Inflammatory macrophage (primary cell): ENCODE measurements around the gene RALGDS.
"Not testable (repeated sequence)": the region's sequence is repeated elsewhere in the genome, so short reads cannot be mapped to it uniquely, and the experiment has no call there.

ENCODE experiments used
- DNase-seq, 2 donors: peaks; one replicate each; pipeline ENCODE4 v3.0.0-alpha.2; 2020 to 2022

Gene RALGDS

DNA sequence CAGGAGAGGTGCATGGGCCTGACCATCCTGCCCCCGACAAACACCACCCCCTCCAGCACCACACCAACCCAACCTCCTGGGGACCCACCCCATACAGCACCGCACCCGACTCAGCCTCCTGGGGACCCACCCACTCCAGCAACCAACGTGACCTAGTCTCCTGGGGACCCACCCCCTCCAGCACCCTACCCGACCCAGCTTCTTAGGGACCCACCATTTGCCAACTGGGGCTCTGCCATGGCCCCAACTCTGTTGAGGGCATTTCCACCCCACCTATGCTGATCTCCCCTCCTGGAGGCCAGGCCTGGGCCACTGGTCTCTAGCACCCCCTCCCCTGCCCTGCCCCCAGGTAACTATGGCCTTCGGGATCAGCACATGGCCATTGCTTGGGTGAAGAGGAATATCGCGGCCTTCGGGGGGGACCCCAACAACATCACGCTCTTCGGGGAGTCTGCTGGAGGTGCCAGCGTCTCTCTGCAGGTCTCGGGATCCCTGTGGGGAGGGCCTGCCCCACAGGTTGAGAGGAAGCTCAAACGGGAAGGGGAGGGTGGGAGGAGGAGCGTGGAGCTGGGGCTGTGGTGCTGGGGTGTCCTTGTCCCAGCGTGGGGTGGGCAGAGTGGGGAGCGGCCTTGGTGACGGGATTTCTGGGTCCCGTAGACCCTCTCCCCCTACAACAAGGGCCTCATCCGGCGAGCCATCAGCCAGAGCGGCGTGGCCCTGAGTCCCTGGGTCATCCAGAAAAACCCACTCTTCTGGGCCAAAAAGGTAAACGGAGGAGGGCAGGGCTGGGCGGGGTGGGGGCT, 54.7 kb downstream of the RALGDS start:
- no peak for DNase-seq

DNA sequence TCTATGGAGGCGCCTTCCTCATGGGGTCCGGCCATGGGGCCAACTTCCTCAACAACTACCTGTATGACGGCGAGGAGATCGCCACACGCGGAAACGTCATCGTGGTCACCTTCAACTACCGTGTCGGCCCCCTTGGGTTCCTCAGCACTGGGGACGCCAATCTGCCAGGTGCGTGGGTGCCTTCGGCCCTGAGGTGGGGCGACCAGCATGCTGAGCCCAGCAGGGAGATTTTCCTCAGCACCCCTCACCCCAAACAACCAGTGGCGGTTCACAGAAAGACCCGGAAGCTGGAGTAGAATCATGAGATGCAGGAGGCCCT, 56.0 kb downstream of the RALGDS start:
- DNase-seq: no peak

DNA sequence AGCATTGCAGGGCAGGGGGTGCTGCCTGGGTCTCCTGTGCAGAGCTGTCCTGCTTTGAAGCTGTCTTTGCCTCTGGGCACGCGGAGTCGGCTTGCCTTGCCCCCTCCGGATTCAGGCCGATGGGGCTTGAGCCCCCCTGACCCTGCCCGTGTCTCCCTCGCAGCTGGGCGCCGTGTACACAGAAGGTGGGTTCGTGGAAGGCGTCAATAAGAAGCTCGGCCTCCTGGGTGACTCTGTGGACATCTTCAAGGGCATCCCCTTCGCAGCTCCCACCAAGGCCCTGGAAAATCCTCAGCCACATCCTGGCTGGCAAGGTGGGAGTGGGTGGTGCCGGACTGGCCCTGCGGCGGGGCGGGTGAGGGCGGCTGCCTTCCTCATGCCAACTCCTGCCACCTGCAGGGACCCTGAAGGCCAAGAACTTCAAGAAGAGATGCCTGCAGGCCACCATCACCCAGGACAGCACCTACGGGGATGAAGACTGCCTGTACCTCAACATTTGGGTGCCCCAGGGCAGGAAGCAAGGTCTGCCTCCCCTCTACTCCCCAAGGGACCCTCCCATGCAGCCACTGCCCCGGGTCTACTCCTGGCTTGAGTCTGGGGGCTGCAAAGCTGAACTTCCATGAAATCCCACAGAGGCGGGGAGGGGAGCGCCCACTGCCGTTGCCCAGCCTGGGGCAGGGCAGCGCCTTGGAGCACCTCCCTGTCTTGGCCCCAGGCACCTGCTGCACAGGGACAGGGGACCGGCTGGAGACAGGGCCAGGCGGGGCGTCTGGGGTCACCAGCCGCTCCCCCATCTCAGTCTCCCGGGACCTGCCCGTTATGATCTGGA, 56.6 kb downstream of the RALGDS start:
- no peak for DNase-seq

DNA sequence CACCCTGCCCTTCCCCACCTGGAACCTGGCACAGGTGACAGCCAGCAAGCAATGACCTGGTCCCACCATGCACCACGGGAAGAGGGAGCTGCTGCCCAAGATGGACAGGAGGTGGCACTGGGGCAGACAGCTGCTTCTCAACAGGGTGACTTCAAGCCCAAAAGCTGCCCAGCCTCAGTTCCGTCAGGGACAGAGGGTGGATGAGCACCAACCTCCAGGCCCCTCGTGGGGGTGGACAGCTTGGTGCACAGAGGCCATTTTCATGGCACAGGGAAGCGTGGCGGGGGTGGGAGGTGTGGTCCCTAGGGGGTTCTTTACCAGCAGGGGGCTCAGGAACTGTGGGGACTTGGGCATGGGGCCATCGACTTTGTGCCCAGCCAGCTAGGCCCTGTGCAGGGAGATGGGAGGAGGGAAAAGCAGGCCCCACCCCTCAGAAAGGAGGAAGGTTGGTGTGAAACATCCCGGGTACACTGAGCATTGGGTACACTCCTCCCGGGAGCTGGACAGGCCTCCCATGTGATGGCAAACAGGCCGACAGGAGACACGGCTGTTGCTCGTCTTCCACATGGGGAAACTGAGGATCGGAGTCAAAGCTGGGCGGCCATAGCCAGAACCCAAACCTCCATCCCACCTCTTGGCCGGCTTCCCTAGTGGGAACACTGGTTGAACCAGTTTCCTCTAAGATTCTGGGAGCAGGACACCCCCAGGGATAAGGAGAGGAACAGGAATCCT, 57.4 kb downstream of the RALGDS start:
- no peak for DNase-seq

DNA sequence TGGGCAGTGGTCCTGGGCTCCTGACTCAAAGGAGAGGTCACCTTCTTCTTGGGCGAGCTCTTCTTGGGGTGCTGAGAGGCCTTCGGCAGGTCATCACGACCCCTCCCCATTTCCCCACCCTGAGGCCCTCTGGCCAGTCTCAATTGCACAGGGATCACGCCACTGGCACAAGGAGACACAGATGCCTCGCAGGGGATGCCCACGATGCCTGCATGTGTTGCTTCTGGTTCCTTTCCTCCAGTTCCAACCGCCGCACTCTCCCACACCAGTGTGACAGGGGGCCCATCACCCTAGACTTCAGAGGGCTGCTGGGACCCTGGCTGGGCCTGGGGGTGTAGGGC, 57.9 kb downstream of the RALGDS start:
- DNase-seq: no peak

DNA sequence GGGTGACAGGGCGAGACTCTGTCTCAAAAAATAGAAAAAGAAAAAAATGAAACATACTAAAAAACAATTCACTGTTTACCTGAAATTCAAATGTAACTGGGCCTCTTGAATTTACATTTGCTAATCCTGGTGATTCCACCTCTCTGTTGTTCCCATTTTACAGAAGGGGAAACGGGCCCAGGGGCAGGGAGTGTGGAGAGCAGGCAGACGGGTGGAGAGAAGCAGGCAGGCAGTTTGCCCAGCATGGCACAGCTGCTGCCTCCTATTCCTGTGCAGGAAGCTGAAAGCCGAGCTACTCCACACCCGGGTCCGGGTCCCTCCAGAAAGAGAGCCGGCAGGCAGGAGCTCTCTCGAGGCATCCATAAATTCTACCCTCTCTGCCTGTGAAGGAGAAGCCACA, 58.5 kb downstream of the RALGDS start:
- not testable (repeated sequence) for DNase-seq

DNA sequence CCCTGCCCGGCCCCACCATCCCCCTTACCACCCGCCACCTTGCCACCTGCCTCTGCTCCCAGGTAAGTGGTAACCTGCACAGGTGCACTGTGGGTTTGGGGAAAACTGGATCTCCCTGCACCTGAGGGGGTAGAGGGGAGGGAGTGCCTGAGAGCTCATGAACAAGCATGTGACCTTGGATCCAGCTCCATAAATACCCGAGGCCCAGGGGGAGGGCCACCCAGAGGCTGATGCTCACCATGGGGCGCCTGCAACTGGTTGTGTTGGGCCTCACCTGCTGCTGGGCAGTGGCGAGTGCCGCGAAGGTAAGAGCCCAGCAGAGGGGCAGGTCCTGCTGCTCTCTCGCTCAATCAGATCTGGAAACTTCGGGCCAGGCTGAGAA, 59.3 kb downstream of the RALGDS start, which contains the start of gene CEL:
TSS of gene CEL (plus strand) at position 218 of the 382 bp plus-strand sequence. CDS start at position 240, 22 bp downstream.
- DNase-seq: not testable (repeated sequence)

DNA sequence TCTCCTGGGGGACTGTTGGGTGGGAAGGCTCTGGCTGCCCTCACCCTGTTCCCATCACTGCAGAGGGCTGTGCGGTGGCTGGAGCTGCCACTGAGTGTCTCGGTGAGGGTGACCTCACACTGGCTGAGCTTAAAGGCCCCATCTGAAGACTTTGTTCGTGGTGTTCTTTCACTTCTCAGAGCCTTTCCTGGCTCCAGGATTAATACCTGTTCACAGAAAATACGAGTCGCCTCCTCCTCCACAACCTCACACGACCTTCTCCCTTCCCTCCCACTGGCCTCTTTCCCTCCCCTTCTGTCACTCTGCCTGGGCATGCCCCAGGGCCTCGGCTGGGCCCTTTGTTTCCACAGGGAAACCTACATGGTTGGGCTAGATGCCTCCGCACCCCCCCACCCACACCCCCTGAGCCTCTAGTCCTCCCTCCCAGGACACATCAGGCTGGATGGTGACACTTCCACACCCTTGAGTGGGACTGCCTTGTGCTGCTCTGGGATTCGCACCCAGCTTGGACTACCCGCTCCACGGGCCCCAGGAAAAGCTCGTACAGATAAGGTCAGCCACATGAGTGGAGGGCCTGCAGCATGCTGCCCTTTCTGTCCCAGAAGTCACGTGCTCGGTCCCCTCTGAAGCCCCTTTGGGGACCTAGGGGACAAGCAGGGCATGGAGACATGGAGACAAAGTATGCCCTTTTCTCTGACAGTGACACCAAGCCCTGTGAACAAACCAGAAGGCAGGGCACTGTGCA, 59.8 kb downstream of the RALGDS start:
- DNase-seq: not testable (repeated sequence)

DNA sequence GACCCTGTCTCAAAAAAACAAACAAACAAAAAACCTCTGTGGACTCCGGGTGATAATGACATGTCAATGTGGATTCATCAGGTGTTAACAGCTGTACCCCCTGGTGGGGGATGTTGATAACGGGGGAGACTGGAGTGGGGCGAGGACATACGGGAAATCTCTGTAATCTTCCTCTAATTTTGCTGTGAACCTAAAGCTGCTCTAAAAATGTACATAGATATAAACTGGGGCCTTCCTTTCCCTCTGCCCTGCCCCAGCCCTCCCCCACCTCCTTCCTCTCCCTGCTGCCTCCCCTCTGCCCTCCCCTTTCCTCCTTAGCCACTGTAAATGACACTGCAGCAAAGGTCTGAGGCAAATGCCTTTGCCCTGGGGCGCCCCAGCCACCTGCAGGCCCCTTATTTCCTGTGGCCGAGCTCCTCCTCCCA, 60.6 kb downstream of the RALGDS start:
- DNase-seq: no peak

DNA sequence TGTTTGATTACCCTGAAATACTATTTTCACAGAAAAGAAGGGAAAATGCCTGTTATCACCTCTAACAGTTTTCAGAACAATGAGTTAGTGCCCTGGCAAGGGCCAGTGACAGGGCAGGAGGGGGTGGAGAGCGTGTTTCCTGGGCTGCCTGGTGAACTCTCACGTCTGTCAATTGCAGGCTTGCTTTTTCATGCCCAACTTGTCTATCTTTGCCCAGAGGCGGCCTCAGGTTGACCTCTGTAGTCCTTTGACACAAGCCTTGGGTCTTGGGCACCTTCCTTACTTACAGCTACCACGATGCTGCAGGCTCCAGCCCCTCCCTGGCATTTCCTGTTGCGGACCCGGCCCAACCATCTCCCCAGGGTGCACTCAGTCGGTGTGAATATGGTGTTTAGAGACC, 61.4 kb downstream of the RALGDS start:
- DNase-seq: no peak

DNA sequence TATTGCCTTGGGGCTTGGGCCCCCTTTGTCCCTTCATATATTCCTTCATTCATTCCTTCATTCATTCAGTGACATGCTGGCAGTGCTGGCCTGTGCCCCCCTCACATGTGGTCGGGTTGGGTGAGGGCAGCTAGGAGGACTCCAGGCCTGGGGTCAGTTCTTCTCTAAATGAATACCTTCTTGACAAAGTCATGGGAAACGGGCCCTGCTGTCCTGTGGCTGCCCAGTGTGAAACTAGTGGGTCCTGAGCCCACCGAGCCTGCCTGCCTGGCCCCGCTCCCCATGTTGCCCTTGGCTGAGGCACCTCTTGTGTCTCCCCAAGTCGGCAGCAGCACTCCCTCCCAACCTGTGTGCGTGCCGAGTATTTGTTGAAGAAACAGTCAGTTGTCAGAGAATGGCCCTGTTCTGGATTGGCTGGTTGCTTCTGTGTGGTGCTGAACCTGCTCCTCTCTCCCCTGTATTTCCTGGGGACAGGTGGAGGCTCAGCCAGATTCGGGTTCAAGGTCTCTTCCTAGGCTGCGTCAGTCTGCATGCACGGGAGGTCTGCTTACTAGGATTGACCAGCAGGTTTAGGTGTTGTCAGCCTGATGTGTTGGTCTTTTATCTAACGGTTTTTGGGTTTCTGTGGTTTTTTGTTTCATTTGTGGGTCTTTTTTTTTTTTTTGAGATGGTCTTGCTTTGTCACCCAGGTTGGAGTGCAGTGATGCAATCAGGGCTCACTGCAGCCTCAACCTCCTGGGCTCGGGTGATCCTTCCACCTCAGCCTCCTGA, 62.3 kb downstream of the RALGDS start:
- DNase-seq: no peak

DNA sequence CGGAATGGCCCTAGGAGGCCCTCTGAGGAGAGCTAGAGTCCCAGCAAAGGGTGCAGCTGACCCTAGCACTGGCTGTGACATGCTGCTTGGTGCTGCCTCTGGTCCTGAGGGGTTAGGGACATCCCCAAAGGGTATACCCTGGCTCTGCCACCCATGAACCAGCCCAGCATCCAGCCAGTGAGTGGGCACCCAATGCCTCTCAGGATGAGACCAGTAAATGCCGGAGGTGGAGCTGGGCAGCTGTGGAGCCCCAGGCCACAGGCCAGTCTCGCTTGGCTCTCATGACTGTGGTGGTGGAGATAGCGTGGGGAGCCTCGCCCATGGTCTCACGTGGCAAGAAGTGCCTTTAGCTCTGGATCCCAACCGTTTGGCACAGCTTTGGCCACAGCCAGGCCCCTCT, 63.0 kb downstream of the RALGDS start:
- no peak for DNase-seq

DNA sequence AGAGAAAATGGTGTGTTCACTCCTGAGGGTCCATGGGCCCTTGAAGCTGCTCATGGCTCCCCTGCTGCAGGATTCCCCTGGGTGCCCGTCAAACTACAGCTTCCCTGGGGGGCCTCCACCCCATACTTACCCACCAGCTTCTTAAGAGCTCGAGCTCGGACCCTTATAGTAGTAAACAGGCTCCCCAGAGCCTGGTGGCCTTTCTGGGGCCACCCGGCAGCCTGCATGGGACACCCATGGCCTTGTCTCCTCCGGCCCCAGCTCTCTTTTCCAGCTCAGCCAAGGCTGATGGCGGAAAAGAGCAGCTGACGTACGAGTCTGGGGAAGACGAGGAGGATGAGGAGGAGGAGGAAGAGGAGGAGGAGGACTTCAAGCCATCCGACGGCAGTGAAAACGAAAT, 63.5 kb downstream of the RALGDS start:
- no peak for DNase-seq

DNA sequence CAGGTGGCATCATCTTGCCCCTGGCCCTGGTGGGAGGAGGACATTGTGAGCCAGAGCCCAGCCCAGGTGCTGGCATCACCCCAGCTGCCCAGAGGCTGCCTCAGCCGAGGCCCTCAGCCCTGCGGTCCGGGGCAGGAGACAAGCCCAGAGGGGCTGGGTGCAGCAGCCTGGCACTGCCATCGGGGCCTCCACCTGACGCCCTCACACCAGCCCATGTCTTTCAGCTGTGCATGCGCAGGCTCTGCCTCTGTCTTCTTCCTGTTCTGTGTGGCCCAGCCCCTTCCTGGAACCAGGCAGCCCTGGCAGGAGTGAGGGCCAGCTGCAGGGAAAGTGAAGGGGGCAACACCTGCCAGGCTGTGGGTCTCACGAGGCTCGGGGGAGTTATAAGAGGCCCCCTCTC, 64.0 kb downstream of the RALGDS start:
- DNase-seq: no peak

DNA sequence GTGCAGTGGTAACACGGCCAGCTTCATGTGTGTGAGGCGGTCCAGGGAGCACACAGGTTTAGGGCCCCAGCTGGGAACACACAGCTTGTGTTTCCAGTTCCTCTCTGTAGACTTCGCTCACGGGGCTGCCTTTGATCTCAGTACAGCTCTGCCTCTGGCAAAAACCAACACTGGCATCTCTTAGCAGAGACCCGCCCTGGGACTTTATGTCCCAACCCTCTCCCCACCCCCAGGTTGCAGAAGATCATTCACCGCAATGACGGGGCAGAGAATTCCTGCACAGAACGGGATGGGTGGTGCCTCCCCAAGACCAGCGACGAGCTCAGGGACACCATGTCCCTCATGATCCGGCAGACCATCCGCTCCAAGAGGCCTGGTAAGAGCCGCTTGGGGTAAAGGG, 64.5 kb downstream of the RALGDS start:
- no peak for DNase-seq

DNA sequence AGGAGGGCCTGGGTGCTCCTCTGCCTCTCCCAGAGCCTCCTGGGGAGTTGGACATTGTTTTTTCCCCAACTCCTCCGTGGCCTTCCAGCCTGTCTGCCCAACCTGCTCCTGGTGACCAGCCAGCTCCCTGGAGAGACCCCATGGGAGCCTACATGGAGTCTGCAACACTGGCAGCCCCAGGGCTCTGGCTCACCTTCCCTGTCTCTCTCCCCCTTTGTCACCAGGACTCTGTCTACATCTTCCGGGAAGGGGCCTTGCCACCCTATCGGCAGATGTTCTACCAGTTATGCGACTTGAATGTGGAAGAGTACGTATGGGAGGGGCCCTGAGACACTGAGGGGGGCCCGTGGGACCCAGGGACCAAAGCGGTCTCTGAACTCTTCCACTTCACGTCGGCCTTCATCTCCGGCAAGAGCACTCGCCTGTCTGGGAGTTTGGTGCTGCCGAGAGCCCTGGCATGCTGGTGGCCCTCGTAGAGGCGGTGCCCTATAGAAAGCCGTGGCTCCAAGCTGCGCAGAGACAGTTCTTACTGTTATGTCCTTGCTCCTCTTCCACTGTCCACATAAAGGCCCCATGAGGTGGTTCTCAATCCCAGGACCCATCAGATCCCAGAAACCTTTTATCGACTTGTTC, 65.1 kb downstream of the RALGDS start:
- no peak for DNase-seq

DNA sequence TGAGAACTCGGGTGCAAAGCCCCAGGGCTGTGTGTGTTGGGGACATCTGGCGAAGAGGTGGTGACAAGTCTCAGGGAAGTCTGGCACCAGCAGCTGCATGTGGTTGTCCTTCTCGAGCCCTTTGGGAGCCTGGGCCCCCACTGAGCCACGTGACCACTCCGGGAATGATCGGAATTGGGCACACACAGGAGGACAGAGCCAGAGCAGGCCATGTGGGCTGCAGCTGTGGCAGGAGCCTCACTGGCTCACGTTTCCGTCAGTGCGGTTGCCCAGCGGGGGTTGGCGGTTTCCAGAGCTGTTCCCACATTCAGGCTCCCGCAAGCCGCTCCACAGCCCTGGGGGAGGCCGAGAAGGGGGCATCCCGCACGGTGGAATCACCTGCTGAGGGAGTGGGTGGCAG, 66.1 kb downstream of the RALGDS start:
- DNase-seq: no peak

DNA sequence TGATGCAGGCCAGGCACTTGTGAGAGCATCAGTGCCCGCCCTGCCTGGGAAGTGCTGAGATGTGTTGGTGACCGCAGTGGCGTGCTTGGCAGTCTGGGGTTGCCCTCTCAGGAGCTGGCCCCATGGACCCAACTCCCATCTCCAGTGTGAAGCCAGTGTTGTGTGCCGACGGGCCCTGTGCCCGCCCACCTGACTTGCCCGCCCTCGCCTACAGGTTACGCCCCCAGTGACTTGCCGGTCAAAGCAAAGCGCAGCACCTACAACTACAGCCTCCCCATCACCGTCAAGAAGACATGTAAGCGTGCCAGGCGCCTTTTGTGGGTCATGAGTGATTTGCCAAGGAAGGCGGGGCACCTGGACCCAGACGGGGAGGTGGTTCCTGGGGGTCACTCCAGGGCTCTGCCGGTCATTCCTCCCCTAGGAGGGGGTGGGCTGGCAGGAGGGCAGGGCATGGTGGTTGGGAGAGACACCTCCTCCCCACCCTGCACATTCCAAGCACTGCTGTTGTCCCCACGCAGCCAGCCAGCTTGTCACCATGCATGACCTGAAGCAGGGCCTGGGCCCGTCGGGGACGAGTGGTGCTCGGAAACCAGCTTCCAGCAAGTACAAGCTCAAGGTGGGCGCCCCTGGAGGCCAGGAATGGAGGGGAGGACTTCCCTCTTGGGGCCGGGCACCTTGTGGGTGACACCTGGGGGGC, 66.7 kb downstream of the RALGDS start:
- DNase-seq: no peak

DNA sequence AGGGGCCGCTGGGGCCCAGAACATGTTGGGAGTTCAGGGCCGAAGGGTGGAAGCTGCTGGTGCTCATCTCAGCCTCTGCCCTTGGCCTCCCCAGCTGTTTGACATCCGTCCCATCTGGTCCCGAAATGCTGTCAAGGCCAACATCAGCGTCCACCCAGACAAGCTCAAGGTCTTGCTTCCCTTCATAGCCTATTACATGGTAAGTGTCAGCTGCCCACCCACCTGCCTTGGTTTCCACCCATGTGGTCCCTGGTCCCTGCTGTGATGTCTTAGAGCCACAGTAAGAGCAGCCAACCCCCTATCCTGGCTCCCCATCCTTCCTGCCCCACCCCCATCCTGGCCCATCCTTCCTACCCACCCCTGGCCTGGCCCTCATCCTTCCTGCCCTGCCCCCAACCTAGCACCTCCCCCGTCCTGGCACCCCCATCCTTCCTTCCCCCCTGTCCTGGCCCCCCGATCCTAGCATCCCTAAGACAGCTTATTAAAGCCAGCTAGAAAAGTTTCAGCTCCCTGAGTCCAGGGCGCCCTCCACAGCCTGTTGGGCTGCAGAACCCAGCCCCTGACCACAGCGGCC, 69.0 kb downstream of the RALGDS start:
- DNase-seq: no peak

DNA sequence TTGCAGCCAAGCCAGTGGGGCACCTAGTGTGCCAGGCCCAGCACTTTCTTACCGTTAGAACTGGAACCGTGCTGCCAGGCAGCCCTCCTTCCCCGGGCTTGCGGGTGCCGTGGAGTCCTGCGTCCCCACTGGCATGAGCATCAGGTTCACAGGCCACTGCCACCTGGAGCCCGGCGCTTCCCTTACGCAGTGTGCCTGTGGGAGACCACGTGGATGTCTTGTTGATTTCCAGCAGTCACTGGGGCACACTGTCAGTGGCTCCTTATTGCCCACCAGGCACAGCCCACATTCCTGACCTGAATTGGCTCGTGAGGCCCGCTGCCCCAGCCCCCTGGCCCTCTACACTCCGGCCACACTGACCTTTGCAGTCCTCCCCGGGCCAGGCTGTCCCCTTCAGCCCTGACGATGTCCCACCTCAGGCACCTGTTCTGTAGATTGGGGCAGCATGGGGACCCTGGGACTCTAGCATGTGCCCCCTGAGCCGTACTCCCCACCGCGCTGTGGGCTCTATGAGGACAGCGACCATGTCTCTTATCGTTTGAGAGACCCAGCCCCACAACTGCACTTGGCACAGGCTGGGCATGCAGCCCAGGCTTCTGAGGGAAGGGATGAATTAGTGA, 69.6 kb downstream of the RALGDS start:
- DNase-seq: no peak
